Cortex of kidney (tissue), 1 donor: ENCODE results near the gene XPNPEP2.

ENCODE experiments used
- DNase-seq: peaks from one replicate; lab custom pipeline; 2025; lab: John Stamatoyannopoulos, UW

XPNPEP2 gene

DNA sequence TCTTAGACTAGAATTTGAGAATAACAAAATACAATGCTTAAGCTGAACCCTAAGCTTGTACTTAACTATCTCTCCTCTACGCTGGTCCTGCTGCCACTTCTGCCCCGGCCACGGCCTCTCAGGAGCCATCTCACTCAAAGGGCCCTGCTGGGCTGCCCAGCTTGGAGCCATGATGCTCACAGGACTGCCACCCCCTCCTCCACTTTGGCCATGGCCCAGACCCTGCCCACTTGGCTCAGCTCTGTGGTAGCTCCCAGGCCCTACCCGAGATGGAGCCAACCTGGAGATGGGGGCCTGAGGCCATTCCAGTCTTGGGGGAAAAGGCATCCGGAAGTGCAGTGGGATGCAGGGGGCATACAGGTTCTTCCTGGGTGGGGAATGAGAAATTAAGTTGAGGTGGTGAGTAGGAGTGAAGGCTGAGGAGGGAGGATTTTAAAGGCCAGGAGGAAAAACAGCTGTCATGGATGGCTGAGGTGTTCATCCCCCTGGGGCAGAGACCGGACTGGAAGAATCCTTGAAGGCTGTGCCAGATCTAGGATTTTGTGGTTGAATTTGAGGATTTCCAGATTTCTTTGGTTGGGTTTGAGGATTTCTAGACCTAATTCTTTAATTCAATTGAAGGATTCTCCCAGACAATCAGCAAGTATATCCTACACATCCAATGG, 41.8 kb downstream of the XPNPEP2 start:
- no peak for DNase-seq

DNA sequence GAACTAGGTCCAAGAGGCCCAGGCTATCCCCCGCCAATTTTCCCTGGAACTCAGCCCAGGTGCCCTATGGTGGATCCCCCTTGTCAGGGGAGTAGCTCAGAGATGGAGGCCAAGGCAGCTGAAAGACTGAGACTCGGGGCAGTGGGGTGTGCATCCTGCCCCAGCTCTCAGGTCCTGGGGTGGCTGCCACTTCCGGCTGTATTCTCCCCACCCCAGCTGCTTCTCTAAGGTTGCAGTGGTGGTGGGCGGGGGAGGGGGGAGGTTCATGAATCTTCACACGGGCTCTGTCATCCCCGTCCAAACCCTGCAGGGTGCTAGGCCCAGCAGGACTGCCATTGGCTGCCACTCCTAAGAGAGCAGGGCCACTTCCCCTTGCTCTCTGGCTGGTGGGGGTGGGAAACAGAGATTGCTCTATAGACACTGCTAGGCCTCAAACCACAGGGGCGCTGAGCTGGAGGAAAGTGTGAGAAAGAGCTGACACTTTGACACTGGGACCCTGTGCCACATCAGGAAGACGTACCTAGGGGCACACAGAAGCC, 42.4 kb downstream of the XPNPEP2 start:
- DNase-seq: no peak

DNA sequence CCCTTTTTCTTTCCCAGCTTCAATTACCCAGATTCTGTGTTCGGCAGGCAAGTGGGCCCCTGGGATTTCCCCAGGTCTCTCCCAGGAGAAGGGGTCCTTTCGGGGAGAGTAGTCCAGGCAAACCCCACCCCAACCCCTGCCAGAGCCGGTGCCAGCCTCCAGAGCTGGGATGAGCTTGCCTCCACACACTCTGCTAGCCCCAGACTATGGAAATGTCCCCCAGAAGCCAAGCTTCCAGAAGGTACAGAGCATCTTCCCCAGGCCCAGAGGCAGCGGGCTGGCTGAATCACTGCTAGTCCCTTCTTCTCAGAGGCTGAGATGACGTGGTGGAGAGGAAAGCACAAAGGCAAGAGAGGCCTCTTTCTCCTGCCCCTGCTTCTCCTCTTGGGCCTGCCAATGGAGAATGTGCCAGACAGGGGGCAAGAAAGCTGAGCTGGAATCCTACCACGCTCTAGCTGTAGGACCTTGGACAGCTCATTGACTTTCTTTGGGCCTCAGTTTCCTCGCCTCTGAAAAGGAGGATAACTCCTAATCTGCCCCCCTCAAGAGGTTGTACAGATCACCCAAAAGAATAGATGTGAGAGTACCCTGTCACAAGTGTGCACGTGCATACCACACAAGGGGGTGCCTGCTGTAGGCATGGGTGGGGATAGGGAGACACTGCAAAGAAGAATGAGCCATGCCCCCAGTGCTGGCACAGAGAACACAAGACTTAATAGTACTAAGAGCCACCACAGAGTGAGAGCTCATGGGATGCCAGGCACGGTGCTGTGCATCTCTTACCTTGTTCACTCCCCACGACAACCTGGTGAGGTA, 43.1 kb downstream of the XPNPEP2 start:
- no peak for DNase-seq

DNA sequence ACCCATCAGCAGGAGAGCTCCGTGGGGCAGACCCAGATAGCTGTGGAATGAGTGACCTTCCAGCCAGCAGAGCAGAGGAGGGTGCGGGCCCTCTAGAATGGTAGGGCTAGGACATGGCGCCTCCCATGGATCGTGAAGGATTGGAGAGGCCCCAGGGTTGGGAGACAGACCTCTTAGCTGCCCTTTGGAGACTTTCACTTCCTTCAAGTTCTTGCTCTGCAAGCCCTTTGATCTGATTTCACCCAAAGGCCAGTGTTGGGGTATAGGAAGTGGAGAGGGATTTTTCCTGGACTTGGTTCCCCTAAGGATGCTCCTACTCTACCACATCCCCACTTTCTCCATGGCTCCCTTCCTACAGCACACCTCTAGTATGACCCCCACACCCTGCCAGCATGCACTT, 43.9 kb downstream of the XPNPEP2 start:
- no peak for DNase-seq

- no peak for DNase-seq
Measured at GRCh38 chrX:129783291-129783713, 44.5 kb downstream of the XPNPEP2 start.

DNA sequence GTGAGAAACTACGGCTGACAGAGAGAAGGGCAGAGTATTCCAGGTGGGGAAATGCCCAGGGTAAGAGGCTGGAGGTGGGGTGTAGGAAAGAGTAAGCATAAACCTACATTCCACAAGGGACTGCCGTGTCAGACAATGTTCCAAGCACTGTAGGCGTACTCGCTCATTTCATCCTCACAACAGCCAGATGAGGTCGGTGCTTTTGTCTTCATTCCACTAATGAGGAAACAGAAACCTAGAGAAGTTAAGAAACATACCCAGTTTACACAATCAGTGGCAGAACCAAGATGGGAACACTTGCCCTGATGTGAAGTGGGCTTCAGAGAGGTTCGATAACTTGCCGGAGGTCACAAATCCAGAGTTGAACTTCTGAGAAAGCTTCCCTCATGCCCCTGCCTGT, 45.6 kb downstream of the XPNPEP2 start:
- DNase-seq: no peak

DNA sequence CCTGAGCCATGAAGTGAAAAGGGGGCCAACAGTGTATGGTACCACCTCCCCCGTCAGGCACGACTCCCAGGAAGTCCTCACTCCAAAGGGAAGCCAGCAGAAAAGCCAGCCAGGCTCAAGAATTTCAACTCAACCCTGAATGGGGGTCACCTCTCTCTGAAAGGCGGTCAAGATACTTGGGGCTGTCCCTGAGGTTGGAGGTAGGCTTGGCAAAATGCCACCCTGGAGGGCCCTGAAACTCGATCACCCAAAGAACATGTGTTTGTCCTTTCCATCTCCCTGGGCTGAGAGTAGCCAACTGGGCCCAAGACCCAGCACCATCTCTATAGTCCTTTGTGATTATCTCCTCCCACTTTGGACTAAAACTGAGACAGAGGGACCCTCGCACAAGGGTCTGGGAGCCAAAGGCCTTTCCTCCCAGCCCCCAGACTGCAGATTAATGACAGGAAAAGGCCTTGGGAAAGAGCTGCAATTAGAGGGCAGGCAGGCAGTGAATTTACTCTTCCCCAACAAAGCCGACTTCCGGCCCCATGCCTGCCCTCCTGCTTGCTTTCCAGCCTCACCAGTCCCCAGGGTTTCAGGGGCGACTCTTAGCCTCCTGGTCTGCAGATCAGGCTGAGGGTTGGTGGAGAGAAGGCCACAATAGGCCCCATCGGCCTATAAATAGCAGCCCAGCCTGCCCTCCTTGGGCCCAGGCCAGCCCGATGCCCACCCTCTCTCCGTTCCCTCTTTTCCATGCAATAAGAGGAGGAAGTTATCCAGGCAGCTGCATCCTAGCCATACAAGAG, 46.6 kb downstream of the XPNPEP2 start:
- DNase-seq: no peak

- DNase-seq: no peak
Measured at GRCh38 chrX:129786210-129786651, 47.5 kb downstream of the XPNPEP2 start.

DNA sequence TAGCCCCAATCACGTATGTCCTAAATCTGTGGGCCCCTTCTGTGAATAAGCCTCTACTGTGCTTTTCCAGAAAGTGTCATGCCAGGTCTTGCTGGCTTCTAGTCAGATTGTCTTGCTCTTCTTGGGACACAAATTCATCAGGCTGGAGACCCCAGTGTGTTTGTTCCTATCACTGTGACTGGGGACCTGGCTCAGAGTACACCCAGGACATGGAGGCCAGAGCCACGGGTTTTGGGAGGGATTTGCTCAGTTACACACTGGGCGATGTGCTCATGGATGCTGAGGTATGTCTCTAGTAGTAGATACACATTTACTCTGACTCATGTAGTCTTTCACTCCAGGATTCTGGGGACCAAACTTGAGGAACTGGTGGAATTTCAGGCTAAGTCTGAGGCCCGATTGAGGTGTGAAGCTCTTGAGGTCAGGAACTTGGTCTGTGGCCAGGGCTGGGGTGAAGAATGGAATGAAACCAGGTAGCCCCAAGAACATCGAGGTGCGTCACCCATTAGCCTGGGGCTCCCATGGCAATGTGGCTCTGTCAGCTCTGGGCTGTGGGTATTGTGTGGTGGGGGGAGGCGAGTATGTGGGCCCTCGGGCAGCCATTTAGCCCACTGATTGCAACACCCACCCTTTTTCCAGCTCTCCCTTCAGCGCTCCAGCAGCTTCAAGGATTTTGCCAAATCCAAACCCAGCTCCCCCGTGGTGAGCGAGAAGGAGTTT, 48.7 kb downstream of the XPNPEP2 start:
- DNase-seq: no peak

- no peak for DNase-seq
Measured at GRCh38 chrX:129788527-129788926, 49.7 kb downstream of the XPNPEP2 start.

GRCh38 chrX:129790146-129790545, 51.4 kb downstream of the XPNPEP2 start:
- DNase-seq: no peak

DNA sequence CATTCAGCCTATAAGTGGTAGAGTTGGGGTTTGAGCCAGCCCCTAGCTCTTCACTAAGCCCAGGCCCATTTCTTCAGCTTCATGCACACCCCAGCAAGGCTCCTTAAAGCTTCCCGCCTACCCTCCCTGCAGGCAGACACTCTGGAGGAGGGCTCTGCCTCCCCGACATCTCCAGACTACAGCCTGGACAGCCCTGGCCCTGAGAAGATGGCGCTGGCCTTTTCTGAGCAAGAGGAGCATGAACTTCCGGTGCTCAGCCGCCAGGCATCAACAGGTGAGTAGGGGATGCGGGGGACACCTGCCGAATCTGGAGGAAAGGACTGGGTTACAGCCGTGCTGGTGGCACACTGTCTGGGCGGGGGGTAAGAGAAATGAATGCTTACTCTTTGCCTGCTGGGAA, 52.0 kb downstream of the XPNPEP2 start:
- DNase-seq: no peak

DNA sequence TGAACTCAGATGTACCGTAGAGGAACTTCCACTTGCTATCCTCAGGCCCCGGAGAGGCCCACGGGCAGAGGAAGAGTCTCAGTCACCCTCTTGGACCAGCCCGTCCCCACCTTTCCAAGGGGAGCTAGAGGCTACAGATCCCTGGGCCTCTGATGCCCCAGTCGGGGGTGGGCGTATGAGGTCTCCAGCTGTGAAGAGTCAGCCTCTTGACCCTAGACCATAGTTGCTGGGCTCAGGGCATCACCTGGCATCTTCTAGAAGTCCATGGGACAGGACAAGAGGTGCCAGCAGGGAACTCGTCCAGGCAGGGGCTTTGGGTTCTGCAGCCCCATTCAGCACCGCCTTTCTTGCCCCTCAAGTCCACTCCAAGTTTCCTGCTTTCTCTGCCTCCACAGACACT, 52.6 kb downstream of the XPNPEP2 start:
- no peak for DNase-seq

- no peak for DNase-seq
Measured at GRCh38 chrX:129791961-129792570, 53.3 kb downstream of the XPNPEP2 start.

DNA sequence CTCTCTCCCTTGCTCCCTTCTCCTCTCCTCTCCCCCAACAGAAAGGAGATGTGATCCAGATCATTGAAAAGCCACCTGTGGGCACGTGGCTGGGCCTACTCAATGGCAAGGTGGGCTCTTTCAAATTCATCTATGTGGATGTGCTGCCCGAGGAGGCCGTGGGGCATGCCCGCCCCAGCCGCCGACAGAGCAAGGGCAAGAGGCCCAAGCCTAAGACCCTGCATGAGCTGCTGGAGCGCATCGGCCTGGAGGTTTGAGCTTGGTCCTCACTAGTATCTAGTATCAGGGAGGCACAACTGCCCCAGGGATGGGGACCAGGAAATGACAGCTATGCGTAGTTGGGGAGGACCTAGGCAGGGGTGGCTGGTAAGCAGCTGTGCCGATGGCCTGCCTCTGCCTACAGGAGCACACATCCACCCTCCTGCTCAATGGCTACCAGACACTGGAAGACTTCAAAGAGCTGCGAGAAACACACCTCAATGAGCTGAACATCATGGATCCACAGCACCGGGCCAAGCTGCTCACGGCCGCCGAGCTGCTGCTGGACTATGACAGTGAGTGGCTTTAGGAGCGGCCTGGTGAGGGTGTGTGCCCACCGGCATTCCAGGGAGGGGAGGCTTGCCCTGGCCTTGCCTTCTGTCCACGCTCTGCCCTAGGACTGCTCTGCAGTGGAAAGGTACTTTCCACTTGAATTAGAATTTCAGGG, 54.0 kb downstream of the XPNPEP2 start:
- DNase-seq: no peak

DNA sequence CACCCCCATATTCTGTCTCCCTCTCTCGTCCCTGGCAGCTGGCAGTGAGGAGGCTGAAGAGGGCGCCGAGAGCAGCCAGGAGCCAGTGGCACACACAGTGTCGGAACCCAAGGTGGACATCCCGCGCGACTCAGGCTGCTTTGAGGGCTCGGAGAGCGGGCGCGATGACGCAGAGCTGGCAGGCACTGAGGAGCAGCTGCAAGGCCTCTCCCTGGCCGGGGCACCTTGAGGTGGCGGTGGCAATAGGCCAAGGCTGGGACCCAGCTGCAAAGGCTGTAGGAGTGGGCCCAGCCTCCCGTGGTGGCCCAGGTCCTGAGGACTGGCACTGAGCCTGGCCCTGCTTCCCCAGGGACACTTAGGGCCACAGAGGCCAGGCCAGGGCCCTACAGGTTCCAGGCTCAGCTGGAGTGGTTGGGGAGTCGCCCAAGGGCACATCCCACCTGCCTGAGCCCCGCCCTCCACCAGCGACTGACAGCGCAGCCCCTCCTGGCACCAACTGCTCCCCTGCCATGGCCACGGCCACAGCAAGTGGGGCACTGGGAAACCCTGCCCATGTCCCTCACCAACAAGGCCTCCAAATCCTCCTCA, 54.9 kb downstream of the XPNPEP2 start:
- DNase-seq: no peak

DNA sequence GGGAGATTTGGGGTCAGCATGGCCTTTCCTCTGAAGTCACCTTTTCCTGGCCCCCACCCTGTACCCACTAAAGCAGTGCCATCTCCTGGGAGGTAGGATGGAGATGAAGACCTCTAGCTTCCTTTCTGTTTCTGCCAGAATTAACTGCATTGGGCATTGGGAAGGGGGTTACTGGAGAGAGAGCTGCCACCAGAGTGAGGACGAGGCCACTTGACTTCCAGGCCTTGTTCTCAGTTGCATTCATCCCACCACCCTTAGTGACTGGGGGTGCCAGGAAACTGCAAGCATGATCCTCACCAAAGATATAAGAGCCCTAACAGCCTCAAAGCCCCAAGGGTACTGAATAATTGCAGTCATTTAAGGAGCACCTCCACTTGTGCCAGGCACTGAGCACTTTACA, 56.8 kb downstream of the XPNPEP2 start:
- DNase-seq: no peak

GRCh38 chrX:129797251-129797906, 58.6 kb downstream of the XPNPEP2 start:
- no peak for DNase-seq

- DNase-seq: no peak
Measured at GRCh38 chrX:129798456-129798855, 59.7 kb downstream of the XPNPEP2 start.

DNA sequence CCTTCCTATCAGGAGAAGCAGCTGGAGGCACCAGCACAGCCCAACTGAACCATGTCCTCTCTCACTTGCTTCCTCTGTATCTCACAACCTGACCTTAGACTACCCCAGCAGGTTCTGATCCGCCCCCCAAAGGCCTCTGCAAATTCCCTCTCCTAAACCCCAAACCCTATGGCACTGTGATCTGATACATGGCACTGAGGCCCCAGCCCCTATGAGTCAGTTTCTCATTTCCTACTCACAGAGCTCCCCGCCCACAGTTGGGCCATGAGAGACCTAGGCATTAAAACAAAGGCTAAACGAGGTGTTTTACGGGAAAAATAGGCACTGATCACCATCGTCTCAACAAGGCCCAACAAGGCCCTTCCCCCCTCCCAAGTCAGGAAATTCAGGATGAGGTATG, 60.1 kb downstream of the XPNPEP2 start:
- DNase-seq: no peak
